Right lobe of liver (tissue), 4 donors: ENCODE results near the gene RABEP1.

Experiments
- POLR2A ChIP-seq: fragments of 450-650 bp; IDR thresholded peaks from one replicate; pipeline ENCODE4 v1.6.1; 2017; ENCODE audit warnings: antibody characterized with exemption, mild to moderate bottlenecking
- TF ChIP-seq, protein P1 (sequence below), 4 donors: fragments of 200-600 bp in 3 of 4; fragments of 450-650 bp in 1 of 4; IDR thresholded peaks; one replicate each; pipeline versions ENCODE4 v1.5.1 to v1.8.0; 2016 to 2022; ENCODE audit warnings: antibody characterized with exemption in 4 of 4, mild to moderate bottlenecking in 2 of 4
- donor health status: DM: no; HTN: no; CAD: no.
- donor health status: DM: no; HTN: no; CAD: no.
- donor health status: DM: no; HTN: yes; CAD: no.

DNA sequence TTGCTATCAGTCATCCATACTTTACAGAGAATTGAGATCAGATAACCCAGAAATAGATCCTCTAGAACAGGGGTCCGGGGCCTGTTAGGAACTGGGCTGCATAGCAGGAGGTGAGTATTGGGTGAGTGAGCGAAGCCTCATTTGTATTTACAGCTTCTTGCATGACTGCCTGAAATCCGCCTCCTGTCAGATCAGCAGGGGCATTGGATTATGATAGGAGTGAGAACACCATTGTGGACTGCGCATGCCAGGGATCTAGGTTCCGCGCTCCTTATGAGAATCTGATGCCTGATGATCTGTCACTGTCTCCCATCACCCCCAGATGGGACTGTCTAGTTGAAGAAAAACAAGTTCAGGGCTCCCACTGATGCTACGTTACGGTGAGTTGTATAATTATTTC, 34.5 kb upstream of the RABEP1 start:
- no peak for TF ChIP-seq POLR2A
- TF ChIP-seq, protein P1, sequence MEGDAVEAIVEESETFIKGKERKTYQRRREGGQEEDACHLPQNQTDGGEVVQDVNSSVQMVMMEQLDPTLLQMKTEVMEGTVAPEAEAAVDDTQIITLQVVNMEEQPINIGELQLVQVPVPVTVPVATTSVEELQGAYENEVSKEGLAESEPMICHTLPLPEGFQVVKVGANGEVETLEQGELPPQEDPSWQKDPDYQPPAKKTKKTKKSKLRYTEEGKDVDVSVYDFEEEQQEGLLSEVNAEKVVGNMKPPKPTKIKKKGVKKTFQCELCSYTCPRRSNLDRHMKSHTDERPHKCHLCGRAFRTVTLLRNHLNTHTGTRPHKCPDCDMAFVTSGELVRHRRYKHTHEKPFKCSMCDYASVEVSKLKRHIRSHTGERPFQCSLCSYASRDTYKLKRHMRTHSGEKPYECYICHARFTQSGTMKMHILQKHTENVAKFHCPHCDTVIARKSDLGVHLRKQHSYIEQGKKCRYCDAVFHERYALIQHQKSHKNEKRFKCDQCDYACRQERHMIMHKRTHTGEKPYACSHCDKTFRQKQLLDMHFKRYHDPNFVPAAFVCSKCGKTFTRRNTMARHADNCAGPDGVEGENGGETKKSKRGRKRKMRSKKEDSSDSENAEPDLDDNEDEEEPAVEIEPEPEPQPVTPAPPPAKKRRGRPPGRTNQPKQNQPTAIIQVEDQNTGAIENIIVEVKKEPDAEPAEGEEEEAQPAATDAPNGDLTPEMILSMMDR (IDR thresholded peaks at IDR 0.05): no peak
